HL-60 (cell line): ENCODE results near the gene BMP2K.
"Not testable (repeated sequence)": the region's sequence is repeated elsewhere in the genome, so short reads cannot be mapped to it uniquely, and the experiment has no call there.

Source experiments
- POLR2AphosphoS5 ChIP-seq: IDR thresholded peaks from 2 replicates; pipeline ENCODE4 v1.6.1; 2012; ENCODE audit warnings: low read depth
- TF ChIP-seq, protein P1 (sequence below): IDR thresholded peaks from one replicate; pipeline ENCODE4 v1.5.1; 2011; ENCODE audit warnings: low read length, control low read depth, inconsistent platforms; ENCODE audit not compliant: insufficient read depth

DNA sequence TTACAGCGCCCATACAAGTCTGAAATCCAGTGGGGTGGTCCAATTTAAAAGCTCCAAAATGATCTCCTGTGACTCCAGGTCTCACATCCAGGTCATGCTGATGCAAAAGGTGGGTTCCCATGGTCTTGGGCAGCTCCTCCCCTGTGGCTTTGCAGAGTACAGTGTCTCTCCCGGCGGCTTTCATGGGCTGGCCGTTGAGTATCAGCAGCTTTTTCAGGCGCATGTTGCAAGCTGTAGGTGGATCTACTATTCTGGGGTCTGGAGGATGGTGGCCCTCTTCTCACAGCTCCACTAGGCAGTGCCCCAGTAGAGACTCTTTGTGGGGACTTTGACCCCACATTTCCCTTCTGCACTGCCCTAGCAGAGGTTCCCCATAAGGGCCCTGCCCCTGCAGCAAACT is 92.6 kb downstream of the BMP2K start:
- TF ChIP-seq, protein P1, sequence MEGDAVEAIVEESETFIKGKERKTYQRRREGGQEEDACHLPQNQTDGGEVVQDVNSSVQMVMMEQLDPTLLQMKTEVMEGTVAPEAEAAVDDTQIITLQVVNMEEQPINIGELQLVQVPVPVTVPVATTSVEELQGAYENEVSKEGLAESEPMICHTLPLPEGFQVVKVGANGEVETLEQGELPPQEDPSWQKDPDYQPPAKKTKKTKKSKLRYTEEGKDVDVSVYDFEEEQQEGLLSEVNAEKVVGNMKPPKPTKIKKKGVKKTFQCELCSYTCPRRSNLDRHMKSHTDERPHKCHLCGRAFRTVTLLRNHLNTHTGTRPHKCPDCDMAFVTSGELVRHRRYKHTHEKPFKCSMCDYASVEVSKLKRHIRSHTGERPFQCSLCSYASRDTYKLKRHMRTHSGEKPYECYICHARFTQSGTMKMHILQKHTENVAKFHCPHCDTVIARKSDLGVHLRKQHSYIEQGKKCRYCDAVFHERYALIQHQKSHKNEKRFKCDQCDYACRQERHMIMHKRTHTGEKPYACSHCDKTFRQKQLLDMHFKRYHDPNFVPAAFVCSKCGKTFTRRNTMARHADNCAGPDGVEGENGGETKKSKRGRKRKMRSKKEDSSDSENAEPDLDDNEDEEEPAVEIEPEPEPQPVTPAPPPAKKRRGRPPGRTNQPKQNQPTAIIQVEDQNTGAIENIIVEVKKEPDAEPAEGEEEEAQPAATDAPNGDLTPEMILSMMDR = not testable (repeated sequence)
- TF ChIP-seq POLR2AphosphoS5 = not testable (repeated sequence)
